ENCODE data around the gene GATAD2A. TPM values are rescaled to one million over a fixed set of nuclear protein-coding genes. Genes with fewer than 3 reads are reported as not detected.
A peak's percentile ranks its signal among the peaks of the same experiment; 100 is the strongest.

The GATAD2A gene
- total and polyA plus RNA-seq, 2 donors (not counting 1 experiment from before 2014, with no cell fraction given): 31.7 to 63.5 TPM

DNA sequence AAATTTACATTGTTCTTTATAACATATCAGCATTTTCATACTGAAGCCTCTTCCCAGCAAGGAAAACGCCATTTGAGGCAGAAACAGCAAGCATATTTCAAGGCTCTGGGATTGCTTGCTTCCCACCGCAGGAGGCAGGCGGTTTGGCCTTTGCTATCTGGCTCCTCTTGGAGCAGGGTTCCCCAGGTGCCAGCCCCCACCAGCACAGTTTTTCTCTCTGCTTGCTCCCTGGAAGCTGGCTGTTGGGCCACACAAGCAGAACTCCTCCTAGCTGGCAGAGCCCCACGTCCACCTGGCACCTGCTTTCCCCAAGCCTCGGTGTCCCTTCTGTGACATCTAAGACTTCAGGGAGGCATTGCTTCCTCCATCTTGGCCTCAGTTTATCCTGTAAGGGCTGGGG lies 16.7 kb downstream of the GATAD2A start:
- H3K4me1 ChIP-seq (ENCODE audit: control insufficient read depth, extremely low read depth, insufficient read depth, low read length): no peaks in the 10 kb centered on the region
- TF ChIP-seq CTCF (conservative IDR thresholded peaks at IDR 0.05 in 1 of 2, IDR thresholded peaks at IDR 0.05 in 1 of 2; ENCODE audit: low read depth in 1 of 2, low read length in 2 of 2) (no peak), EZH2 (IDR thresholded peaks at IDR 0.05; ENCODE audit: low read length, missing control alignments) (no peak)
- no peak overlapping the region for H2AFZ ChIP-seq (ENCODE audit: low read length)
- no peaks in the 10 kb centered on the region for H3K9me3 ChIP-seq (ENCODE audit: control insufficient read depth, insufficient read depth, low read depth, low read length)
- peaks cover 2% of the 10 kb centered on the region for H4K20me1 ChIP-seq (ENCODE audit: control insufficient read depth, extremely low read depth, insufficient read depth, low read length)
- no peak for DNase-seq (ENCODE audit: low read depth in 2 of 2)
- H3K27ac ChIP-seq (ENCODE audit: insufficient read depth, low read length): no peak overlapping the region
- H3K36me3 ChIP-seq (ENCODE audit: control insufficient read depth, insufficient read depth, low read length): no peaks in the 10 kb centered on the region
- H3K4me3 ChIP-seq (replicated peaks in 1 of 4; ENCODE audit: control extremely low read depth in 1 of 4, insufficient read depth in 1 of 4, low read depth in 3 of 4, low read length in 4 of 4): no peak overlapping the region
- H3K79me2 ChIP-seq (ENCODE audit: control insufficient read depth, insufficient read depth, low read length): peaks cover 94% of the 10 kb centered on the region
- H3K27me3 ChIP-seq (ENCODE audit: control insufficient read depth, insufficient read depth, low read length): no peaks in the 10 kb centered on the region
- H3K4me2 ChIP-seq (ENCODE audit: extremely low read depth, insufficient read depth, low read length): no peak overlapping the region
- no peak overlapping the region for H3K9ac ChIP-seq (ENCODE audit: insufficient read depth, low read length)

GRCh38 chr19:19423322-19423721 lies 17.8 kb downstream of the GATAD2A start:
- Histone ChIP-seq H3K9me3 (ENCODE audit: control insufficient read depth, insufficient read depth, low read depth, low read length) (no peaks in the 10 kb centered on the region), H3K27me3 (ENCODE audit: control insufficient read depth, insufficient read depth, low read length) (no peaks in the 10 kb centered on the region), H3K79me2 (ENCODE audit: control insufficient read depth, insufficient read depth, low read length) (peaks cover 94% of the 10 kb centered on the region), H3K4me1 (ENCODE audit: control insufficient read depth, extremely low read depth, insufficient read depth, low read length) (no peaks in the 10 kb centered on the region), H3K27ac (ENCODE audit: insufficient read depth, low read length) (no peak overlapping the region), H3K36me3 (ENCODE audit: control insufficient read depth, insufficient read depth, low read length) (no peaks in the 10 kb centered on the region), H3K4me2 (ENCODE audit: extremely low read depth, insufficient read depth, low read length) (no peak overlapping the region), H3K4me3 (replicated peaks in 1 of 4; ENCODE audit: control extremely low read depth in 1 of 4, insufficient read depth in 1 of 4, low read depth in 3 of 4, low read length in 4 of 4) (no peak overlapping the region), H3K9ac (ENCODE audit: insufficient read depth, low read length) (no peak overlapping the region), H2AFZ (ENCODE audit: low read length) (no peak overlapping the region), H4K20me1 (ENCODE audit: control insufficient read depth, extremely low read depth, insufficient read depth, low read length) (peaks cover 2% of the 10 kb centered on the region)
- peak in 1 of 2 donors; percentile 27 for DNase-seq (ENCODE audit: low read depth in 2 of 2)
- TF ChIP-seq CTCF (conservative IDR thresholded peaks at IDR 0.05 in 1 of 2, IDR thresholded peaks at IDR 0.05 in 1 of 2; ENCODE audit: low read depth in 1 of 2, low read length in 2 of 2) (no peak), EZH2 (IDR thresholded peaks at IDR 0.05; ENCODE audit: low read length, missing control alignments) (no peak)

DNA sequence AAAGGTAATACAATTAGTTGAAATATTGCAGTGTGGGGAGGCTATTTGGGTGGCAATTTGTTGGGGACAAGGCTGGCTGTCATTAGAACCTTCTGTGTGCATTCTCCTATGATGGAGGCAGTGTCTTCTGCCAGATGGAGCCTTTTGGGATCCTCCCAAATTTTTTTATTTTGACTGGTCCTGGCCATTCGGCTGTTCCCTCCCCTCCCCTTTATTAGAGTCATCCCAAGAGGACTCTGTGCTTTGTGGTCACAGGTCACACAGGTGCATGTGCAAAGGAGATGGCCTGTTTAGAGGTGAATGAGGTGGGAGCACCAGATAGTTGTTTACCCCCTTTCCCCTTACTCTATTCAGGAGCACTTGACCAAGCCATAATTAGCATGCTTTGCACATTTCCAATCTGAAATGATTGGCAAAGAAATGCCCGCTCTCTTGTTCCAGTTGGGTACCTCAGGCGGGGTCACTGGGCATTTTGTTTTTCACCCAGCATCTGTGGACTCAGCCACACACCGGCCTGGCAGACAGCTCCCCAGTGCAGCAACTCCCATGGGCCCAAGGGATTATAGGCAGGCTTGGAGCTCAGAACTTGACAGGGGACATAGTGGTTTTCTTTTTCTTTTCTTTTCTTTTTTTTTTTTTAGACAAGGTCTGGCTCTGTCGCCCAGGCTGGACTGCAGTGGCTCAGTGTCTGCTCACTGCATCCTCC lies 19.8 kb downstream of the GATAD2A start:
- Histone ChIP-seq H4K20me1 (ENCODE audit: control insufficient read depth, extremely low read depth, insufficient read depth, low read length) (no peaks in the 10 kb centered on the region), H2AFZ (ENCODE audit: low read length) (no peak overlapping the region), H3K4me2 (ENCODE audit: extremely low read depth, insufficient read depth, low read length) (no peak overlapping the region), H3K79me2 (ENCODE audit: control insufficient read depth, insufficient read depth, low read length) (peaks cover 97% of the 10 kb centered on the region), H3K9ac (ENCODE audit: insufficient read depth, low read length) (no peak overlapping the region), H3K9me3 (ENCODE audit: control insufficient read depth, insufficient read depth, low read depth, low read length) (no peaks in the 10 kb centered on the region), H3K27ac (ENCODE audit: insufficient read depth, low read length) (no peak overlapping the region), H3K36me3 (ENCODE audit: control insufficient read depth, insufficient read depth, low read length) (no peaks in the 10 kb centered on the region), H3K4me3 (replicated peaks in 1 of 4; ENCODE audit: control extremely low read depth in 1 of 4, insufficient read depth in 1 of 4, low read depth in 3 of 4, low read length in 4 of 4) (no peak overlapping the region), H3K27me3 (ENCODE audit: control insufficient read depth, insufficient read depth, low read length) (no peaks in the 10 kb centered on the region), H3K4me1 (ENCODE audit: control insufficient read depth, extremely low read depth, insufficient read depth, low read length) (no peaks in the 10 kb centered on the region)
- no peak for DNase-seq (ENCODE audit: low read depth in 2 of 2)
- TF ChIP-seq CTCF (conservative IDR thresholded peaks at IDR 0.05 in 1 of 2, IDR thresholded peaks at IDR 0.05 in 1 of 2; ENCODE audit: low read depth in 1 of 2, low read length in 2 of 2) (no peak), EZH2 (IDR thresholded peaks at IDR 0.05; ENCODE audit: low read length, missing control alignments) (no peak)

Measured in fibroblast of lung (primary cell).